Measurements from ENCODE around the gene POLH. TPM values are rescaled to one million over a fixed set of nuclear protein-coding genes. Genes with fewer than 3 reads are reported as not detected.

POLH gene
- total and polyA plus RNA-seq, 12 donors = 1.5 to 25.0 (median 13.3) TPM

GRCh38 chr6:43606019-43606418, 30.0 kb downstream of the POLH start:
- Histone ChIP-seq H3K9me3 (replicated peaks in 1 of 3) (no peaks in the 10 kb centered on the region), H3K4me3 (no peak overlapping the region), H3K36me3 (replicated peaks in 1 of 2) (peaks cover 0 to 27% of the 10 kb centered on the region in 2 donors), H3K27me3 (no peaks in the 10 kb centered on the region), H3K27ac (no peak overlapping the region), H3K4me1 (replicated peaks in 1 of 2) (no peaks in the 10 kb centered on the region)
- 87 to 93% (median 89%) methylated on average over 2 of the region's 2 CpGs for WGBS, 4 donors
- intact Hi-C loops (cut with DNase I) = no loop called here
- TF ChIP-seq CTCF (IDR thresholded peaks at IDR 0.05) (no peak), POLR2A (IDR thresholded peaks at IDR 0.05) (no peak)
- DNase-seq = no peak

DNA sequence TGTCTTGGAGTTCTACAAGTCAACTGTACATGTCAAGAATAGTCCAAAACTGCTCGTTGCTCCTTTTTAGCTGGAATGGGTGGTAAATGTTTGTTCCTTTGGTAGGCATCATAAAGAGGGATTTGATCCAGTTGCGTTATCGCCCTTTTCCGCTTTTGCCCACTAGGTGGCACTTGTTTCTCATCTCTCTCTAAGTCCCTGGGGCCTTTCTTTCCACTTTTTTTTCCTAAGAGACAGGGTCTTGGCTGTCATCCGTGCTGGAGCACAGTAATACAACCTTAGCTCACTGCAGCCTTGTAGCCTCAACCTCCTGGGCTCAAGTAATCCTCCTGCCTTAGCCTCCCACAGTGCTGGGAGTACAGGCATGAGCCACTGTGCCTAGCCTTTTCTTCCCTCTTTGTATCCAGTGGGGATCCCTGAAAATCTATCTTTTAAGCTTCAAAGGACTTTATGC, 32.4 kb downstream of the POLH start:
- H3K4me3 ChIP-seq = no peak overlapping the region
- TF ChIP-seq POLR2A (IDR thresholded peaks at IDR 0.05) (no peak), CTCF (IDR thresholded peaks at IDR 0.05) (peak; percentile 61 to 79 (median 66))
- WGBS, 4 donors = 3 to 6% (median 4%) methylated on average over 5 of the region's 5 CpGs
- no peak overlapping the region for H3K27ac ChIP-seq
- H3K9me3 ChIP-seq (replicated peaks in 1 of 3) = no peaks in the 10 kb centered on the region
- H3K4me1 ChIP-seq (replicated peaks in 1 of 2) = no peaks in the 10 kb centered on the region
- intact Hi-C loops (cut with DNase I) = no loop called here
- H3K27me3 ChIP-seq = no peaks in the 10 kb centered on the region
- DNase-seq = peak; percentile 52 to 90 (median 76)
- H3K36me3 ChIP-seq (replicated peaks in 1 of 2) = peaks cover 0 to 22% of the 10 kb centered on the region in 2 donors

DNA sequence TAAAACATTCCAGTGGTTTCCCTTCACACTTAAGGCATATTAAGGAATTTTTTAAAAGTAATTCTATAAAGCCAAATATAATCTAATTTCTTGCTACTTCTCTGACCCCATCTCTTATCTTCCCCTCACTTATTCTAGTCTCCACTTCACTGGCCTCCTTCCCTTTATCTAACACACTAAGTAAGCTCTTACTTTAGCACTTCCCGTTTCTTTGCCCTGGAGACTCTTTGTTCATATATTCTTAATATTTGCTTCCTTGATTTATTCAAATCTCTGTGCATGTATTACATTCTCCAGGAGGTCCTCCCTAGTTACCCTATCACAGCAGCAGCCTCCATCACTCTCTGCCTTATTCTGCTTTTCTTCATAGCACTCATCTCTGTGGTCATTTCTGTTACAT, 32.8 kb downstream of the POLH start:
- Histone ChIP-seq H3K4me1 (replicated peaks in 1 of 2) (no peaks in the 10 kb centered on the region), H3K27me3 (no peaks in the 10 kb centered on the region), H3K4me3 (no peak overlapping the region), H3K36me3 (replicated peaks in 1 of 2) (peaks cover 0 to 27% of the 10 kb centered on the region in 2 donors), H3K9me3 (replicated peaks in 1 of 3) (no peaks in the 10 kb centered on the region), H3K27ac (no peak overlapping the region)
- WGBS, 4 donors = 69 to 92% (median 74%) methylated on average over 1 of the region's 1 CpG
- TF ChIP-seq CTCF (IDR thresholded peaks at IDR 0.05) = no peak
- TF ChIP-seq POLR2A (IDR thresholded peaks at IDR 0.05) = no peak
- intact Hi-C loops (cut with DNase I) = no loop called here
- DNase-seq = no peak

- Histone ChIP-seq H3K4me1 (replicated peaks in 1 of 2) (no peaks in the 10 kb centered on the region), H3K9me3 (replicated peaks in 1 of 3) (no peaks in the 10 kb centered on the region), H3K27me3 (no peaks in the 10 kb centered on the region), H3K36me3 (replicated peaks in 1 of 2) (peaks cover 0 to 33% of the 10 kb centered on the region in 2 donors), H3K27ac (no peak overlapping the region), H3K4me3 (no peak overlapping the region)
- DNase-seq = no peak
- intact Hi-C loops (cut with DNase I) = no loop called here
- 81 to 100% (median 94%) methylated on average over 1 of the region's 1 CpG for WGBS, 4 donors
- no peak for TF ChIP-seq CTCF (IDR thresholded peaks at IDR 0.05)
- no peak for TF ChIP-seq POLR2A (IDR thresholded peaks at IDR 0.05)
Observed at GRCh38 chr6:43609402-43609801, 33.4 kb downstream of the POLH start.
